HG03139 (cell line): ENCODE results near the gene ALOX5.
"Not testable (repeated sequence)": the region's sequence is repeated elsewhere in the genome, so short reads cannot be mapped to it uniquely, and the experiment has no call there.

ENCODE experiments used
- ATAC-seq: cut with Tn5 transposase; IDR thresholded peaks from one replicate; pipeline ENCODE4 v1.9.1; 2021; ENCODE audit not compliant: unreplicated experiment

Gene ALOX5

DNA sequence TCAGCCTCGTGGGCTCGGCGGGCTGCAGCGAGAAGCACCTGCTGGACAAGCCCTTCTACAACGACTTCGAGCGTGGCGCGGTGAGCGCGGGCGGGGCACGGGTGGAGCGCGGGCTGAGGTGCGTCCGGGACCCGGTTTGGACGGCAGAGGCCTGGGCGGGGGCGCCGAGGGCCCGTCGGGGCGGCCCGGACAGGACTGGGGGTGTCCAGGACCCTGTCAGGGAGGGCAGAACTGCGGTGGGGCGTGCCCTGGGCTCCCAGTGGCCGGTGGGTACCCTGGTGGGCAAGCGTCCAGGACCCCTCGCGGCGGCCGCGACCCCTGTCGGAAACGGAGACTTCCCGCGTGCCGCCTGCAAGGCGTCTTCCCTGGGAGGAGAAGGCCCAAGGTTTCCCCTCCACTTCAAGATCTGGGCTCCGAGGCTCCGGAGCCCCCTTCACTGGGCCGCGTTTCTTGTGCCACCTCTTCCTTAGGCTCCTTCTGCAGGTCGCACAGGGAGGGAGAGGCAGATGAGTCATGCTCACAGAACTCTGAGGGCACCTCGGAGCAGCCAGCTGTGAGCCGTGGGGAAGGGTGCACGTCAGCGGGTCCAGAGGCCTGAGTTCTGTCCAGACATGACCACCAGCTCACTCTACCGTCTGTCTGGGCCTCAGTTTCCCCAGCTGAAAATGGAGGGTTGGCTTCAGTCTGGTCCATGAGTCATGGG lies 485 bp downstream of the ALOX5 start:
- no peak for ATAC-seq

DNA sequence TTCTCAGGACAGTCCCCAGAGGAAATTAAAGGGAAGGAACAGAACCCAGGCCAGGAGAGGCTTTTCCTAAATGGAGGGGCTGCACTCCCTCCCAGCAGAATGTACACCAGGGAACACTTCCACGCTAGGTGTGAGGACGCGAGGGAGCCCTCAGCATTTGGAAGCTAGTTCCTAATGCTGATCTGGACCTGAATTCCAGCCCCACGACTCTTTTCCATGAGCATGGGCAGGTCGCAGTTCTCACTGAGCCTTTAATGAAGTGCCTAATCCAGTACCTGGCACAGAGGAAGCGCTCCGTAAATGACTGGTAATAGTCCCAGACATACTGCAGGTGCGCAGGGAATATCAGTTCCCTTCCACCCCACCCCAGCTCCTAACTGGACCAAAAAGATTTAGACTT lies 1.1 kb downstream of the ALOX5 start:
- no peak for ATAC-seq

DNA sequence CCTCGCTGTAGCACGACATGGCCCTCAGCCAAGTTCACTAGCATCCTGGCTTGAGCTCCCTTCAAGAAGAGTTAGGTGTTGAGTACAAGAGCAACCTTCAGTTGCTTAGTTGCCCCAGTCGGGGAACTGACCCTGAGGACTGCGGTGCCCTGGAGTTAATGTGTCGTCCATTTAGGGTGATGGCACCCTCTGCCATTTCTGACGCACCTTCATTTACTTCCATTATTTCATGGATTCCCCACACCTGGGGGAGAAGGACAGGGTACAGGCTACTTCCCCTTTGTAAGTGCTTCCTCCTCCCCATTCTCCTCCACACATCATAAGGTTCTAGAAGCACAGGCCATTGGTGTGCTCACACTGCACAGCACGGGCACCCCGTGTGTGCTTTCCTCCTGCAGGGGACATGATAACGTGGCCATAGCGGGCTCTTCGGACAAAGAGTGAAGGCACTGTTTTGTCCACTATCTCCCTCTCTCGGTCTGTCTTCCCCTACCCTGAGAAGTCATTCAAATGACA lies 1.8 kb downstream of the ALOX5 start:
- ATAC-seq = no peak

DNA sequence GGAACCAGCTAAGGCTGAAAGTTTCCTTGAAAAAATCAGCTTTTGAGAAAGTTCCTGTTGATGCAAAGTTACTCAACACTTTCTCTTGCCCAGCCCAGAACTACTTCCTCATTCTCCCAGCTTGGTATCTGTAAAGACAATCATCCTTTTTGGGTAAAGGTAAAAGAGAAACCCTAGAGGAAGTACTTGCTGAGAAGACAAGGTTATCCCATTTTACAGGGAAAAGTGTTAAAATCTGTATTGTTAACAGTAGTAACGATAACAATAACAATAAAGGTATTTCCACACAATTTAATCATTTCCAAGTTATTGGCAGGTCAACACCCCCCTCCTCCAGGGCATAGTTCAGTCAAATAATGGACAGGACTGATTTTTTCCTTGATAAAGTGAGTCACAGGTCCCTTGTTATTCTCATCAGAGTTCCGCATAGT lies 2.4 kb downstream of the ALOX5 start:
- ATAC-seq = no peak

DNA sequence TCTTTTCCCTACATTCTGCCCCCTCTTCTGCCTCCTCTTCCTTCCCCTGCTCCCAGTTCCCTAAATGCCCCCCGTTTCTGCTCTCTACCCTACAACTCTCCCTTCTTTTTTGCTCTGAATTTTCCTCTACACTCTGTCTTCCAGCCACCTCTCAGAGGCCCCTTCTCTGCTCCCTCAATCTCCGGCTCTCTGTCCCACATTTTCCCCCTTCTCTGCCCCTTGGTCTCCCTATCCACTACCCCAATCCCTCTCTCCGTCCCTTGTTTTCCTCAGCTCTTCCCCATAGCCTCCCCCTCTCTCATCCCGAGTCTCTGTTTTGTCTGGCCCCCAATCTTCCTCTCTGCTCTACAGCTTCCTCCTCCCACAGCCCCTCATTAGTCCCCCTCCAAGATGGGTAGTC lies 3.3 kb downstream of the ALOX5 start:
- no peak for ATAC-seq

DNA sequence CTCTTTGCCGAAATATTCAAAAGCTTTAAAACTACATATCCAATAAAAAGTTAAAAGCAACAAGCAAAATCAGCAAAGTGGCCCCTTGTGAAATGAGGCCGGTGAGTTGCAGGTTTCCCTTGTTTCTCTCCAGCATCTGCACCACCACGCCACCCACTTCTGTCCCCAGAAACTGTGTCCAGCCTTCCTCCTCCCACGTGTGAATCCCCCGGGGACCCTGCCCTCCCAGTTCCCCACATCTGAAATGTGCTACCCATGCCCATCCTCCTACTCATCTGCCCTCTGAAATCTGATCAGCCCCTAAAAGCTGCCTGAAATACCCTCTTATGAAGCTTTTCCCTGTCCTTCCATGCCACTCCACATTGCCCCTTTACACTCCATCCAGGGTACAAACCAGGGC lies 3.8 kb downstream of the ALOX5 start:
- ATAC-seq = no peak

DNA sequence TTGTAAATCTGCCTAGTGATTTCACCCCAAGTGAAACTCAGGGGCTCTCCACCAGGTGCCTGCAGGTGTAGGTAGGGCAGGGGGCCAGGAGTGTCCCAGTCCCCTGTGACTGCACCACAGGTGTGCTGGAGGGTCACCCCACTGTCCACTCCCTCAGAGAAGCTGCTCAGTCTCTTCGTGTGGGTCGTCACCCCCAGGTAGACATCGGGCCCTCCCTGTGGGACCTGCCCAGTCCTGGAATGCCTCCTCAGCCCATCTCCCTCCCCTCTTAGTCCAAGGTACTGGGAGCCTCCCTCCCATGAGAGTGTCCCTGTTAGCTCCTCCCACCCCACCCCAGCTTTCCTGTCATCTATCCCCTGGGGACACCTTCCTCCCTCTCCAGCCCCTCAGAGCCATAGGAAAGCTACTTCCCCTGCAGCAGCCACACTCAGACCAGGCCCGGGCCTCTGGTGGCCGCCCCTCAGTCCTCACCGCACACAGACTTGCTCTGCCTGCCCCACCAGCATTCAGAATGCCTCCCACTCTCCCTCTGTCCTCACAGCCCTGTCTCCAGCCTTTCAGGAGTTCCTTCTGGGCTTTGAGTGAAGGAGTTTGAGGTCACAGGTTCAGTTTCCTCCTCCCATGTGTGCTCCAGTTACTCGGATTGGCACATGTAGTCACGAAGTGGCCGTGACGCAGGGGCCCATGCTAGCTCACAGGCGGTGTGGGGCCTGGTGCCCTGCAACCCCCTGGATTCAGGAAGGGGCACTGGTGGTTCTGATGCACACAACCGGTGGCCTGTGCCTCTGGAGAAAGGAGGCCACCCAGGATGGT lies 5.1 kb downstream of the ALOX5 start:
- ATAC-seq = no peak

DNA sequence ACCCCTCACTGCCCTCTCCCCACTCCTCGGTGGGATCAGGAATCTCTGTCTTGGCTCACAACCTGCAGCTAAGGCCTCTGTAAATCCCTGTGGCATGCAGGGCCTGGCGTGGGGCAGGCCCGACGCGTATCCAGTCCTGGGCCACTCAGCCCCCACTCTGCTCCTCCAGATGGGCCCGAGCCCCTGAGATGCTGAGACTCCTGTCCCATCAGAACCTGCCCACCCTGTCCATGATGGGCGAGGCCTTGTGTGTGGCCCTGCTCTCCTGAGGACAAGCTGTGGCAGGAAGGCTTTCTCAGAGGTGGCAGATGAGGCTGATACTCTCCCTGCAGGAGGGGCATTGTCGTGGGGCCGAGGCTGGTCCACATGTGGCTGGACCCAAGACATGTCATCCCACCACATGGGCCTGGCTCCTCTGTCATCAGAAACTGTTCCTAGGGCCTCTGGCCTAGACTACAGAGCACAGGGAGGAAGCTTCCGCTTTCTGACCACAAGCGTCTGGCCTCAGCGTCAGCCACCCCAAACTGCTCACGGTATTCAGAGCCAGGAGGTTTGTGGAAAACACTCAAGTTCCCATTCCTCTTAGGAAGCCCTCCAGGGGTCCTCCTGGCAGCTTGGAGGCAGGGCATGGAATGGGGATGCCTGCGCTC lies 6.0 kb downstream of the ALOX5 start:
- ATAC-seq = no peak

DNA sequence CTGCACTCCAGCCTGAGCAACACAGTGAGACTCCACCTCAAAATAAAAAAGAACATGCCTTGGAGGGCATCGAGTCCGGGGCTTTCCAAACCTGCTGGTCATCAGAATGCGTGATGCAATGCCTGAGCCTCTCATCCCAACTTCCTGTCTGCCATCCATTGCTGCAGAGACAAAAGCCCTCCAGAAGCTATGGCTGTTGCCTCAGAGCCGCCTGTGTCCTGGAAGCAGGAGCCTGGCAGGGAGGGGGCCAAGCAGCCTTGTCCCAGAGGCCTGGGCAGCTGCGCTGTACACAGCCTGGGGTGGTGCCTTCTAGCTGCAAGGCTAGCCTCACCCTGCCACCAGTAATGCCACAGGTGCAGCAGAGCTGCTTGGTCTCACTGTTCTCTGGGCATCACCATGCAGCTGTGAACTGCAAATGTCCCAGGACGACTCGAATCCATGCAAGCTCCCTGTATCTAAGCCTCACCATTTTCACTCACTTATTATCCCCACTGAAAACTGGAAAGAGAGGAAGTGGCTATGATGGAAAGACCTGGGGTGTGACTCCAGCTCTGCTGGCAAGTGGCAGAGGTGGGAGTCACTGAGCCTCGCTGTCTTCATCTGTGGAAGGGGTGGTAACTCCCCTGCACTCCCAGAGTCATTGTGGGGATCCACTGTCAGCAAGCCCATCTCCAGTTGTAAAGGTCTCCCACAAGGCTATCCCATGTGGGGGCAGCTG lies 7.0 kb downstream of the ALOX5 start:
- no peak for ATAC-seq

DNA sequence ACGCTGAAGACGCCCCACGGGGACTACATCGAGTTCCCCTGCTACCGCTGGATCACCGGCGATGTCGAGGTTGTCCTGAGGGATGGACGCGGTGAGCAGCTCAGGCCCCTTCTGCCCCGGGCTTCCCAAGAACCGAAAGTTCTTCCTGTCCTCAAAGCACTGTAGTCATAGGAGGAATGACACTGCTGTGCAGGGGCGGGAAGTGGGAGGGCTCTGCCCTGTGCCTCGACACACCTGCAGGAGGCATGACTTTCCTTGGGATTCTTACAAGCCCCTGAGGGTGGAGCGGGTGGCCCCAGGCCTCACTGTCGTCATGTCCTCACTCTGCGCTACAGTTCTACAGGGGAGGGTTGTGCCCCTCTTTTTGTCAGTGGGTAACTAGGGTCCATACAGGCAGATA lies 8.6 kb downstream of the ALOX5 start:
- no peak for ATAC-seq

DNA sequence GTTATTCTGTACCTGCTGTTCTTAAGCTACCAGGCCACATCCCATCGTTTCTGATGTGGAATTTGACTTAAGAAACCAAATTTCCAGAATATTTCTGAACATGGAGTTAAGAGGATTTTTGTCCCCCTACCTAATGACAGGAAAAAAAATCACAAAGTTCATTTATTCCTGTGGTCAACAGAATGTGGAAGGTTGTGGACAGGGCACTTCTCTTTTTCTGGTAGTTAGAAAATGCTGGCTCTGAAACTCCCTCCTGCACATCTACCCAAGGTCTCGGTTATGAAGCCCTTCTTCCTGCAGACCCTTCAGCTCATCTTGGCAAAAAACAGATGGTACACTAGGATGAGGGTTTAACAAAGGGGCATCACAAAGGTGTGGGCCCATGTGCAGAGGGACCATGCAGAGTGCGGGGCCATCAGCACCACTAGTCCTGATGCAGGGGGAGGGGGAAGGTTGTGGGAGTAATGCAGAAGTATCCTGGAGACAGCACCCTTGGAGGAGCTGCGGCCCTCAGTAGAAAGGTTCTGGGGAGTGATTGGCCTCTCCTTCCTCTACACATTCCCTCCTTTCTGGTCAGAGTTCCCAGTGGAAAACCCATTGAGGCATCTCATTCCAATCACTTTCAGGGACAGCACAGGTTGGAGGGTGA lies 9.8 kb downstream of the ALOX5 start:
- ATAC-seq = no peak

DNA sequence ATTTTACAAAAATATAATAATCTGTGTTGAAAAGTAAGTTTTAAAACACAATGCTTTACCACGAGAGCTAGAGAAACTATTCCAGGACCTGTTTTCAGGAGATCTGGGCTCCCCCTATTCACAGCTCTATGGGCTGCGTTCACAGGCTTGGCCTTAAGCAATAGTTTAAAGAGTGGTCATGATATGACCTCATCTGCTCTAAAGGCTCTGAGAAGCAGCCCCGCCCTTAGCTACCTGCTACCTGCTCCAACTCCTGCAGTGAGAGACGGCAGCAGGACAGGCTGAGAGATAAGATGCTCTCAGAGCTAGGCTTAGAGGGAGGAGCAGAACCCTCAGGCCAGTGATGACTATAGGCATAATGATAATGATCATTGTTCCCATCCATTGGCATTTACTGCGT lies 12.6 kb downstream of the ALOX5 start:
- ATAC-seq = no peak

DNA sequence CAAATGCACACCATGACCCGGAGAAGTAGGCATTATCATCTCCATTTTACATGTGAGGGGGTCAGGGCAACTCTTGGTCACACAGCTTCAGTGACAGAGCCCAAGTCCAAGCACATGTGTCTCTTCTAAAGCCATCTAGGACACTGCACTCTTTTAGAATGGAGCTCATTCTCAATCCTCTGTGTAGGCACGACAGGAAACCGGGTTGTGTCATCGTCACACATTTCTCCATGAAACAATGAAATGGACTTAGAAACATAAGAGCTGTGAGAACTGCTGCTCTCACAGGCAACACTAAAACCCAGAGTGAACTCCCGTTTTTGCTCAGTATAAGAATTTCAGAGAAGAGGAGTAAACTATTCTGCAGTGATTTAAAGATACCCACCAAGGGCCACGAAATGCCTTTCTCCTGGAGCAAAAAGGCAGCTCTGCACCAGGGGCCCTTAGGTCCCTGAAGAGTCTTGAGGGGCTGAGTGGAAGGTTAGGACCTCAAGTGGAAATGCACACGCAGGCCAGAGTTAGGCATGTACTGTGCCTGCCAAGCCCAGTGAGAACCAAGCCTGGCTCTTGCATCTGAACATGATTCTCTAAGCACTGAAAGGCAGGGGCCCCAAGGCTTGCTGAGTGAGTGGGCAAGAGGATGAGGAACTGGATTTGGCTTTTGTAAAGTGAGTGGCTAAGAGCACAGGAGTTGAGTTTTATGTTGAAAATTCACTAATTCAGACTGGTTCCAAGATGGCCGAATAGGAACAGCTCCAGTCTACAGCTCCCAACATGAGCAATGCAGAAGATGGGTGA lies 13.3 kb downstream of the ALOX5 start:
- no peak for ATAC-seq

DNA sequence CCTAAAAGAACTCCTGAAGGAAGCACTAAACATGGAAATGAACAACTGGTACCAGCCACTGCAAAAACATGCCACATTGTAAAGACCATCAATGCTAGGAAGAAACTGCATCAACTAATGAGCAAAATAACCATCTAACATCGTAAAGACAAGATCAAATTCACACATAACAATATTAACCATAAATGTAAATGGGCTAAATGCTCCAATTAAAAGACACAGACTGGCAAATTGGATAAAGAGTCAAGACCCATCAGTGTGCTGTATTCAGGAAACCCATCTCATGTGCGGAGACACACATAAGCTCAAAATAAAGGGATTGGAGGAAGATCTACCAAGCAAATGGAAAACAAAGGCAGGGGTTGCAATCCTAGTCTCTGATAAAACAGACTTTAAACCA lies 15.7 kb downstream of the ALOX5 start:
- not testable (repeated sequence) for ATAC-seq

DNA sequence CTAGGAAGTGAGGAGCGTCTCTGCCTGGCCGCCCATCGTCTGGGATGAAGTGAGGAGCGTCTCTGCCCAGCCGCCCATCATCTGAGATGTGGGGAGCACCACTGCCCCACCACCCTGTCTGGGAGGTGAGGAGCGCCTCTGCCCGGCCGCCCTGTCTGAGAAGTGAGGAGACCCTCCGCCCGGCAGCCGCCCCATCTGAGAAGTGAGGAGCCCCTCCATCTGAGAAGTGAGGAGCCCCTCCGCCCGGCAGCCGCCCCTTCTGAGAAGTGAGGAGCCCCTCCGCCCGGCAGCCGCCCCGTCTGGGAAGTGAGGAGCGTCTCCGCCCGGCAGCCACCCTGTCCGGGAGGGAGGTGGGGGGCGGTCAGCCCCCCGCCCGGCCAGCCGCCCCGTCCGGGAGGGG lies 17.6 kb downstream of the ALOX5 start:
- not testable (repeated sequence) for ATAC-seq

DNA sequence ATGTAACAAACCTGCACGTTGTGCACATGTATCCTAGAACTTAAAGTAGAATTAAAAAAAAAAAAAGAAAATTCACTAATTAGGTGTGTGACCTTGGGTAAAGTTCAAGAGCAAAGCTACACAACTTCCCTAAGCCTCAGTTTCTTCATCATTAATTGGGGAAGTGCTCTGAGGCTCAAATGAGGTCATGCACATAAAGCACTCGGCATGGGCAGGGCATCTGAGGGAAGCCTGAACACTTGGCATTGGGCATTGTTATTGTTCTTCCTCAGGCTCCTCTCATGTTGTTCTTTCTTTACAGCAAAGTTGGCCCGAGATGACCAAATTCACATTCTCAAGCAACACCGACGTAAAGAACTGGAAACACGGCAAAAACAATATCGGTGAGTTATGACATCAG lies 21.5 kb downstream of the ALOX5 start:
- ATAC-seq = no peak

DNA sequence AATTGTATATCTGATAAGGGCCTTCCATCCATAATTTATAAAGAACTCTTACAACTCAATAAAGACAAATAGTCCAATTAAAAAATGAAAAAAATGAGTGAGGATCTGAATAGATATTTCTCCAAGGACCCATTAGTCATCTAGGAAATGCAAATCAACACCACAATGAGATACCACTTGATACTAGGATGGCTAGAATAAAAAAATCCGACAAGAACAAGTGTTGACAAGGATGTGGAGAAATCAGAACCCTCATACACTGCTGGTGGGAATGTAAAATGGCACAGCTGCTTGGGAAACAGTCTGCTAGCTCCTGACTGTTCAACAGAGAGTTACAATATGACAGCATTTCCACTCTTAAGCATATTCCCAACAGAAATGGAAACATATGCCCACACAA lies 24.6 kb downstream of the ALOX5 start:
- no peak for ATAC-seq

DNA sequence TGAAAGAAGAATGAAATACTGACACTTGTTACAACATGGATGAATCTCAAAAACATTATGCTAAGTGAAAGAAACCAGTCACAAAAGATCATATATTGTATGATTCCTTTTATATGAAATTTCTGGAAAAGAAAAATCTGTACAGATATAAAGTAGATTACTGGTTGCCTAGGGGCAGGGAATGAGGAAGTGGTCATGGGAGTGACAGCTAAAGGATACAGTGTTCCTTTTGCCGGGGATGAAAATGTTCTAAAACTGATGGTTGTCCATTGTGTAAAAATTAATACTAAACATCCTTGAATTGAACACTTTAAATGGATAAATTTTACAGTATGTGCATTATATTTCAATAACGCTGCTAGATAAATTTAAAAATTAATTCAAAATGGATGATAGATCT lies 25.1 kb downstream of the ALOX5 start:
- ATAC-seq = no peak

DNA sequence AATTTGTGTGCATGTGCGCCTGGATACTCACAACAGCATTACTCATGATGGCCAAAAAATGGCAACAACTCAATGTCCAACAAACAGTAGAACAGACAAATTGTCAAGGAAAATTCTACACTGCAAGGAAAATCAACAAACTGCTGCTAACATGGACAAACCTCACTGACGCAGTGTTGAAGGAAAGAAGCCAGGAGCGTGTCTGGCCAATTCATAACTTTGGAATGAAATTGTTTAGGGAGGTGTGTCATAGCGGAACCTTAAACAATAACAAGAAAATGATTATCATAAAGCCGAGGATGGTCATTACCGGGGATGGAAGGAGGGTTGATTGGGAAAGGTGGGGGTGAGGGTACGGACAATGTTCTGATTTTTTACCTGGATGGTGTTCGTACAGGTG lies 29.1 kb downstream of the ALOX5 start:
- ATAC-seq = no peak
